ENCODE measurements around the gene CCDC88C. TPM values are rescaled to one million over a fixed set of nuclear protein-coding genes. Genes with fewer than 3 reads are reported as not detected.

The CCDC88C gene
- total RNA-seq, 1 donor from 2014 or later: 12.4 TPM

DNA sequence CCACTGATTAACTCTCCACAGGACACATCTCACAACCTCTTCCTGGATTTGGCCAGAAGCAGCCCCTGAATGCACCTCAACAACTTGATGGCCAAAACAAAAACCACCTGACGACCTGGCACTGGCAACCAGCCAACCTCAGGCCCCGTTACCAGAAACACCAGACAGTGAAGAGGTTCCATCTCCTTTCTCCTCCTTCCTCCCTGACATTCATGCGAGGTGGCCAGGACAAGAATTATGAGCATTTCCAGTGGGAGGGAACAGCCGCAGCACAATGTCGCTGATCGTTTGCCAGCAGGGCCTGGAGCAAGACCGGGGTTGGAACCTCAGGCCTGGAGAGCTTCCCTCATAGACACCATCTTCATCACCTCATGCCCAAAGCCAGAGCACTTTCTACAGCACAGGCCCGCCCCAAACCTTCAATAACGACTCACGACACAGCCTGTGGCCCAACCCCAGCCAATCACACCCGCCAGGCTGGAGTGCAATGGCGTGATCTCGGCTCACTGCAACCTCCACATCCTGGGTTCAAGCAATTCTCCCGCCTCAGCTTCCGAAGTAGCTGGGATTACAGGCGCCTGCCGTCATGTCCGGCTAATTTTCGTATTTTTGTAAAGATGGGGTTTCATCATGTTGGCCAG, 48.7 kb downstream of the CCDC88C start:
- FAIRE-seq (no peak), DNase-seq (ENCODE audit: low read depth) (no peak)
- H3K27ac ChIP-seq (ENCODE audit: low read depth, low read length): no peak overlapping the region
- Mint-ChIP-seq H3K36me3 (ENCODE audit: low read depth, unreplicated experiment) (no peaks in the 10 kb centered on the region), H3K27ac (ENCODE audit: unreplicated experiment) (peak overlapping the region; percentile 90), H3K27me3 (ENCODE audit: low read depth, unreplicated experiment) (no peaks in the 10 kb centered on the region), H3K4me1 (ENCODE audit: low read depth, unreplicated experiment) (peaks cover 42% of the 10 kb centered on the region), H3K9me3 (ENCODE audit: unreplicated experiment) (no peaks in the 10 kb centered on the region), H3K4me3 (ENCODE audit: unreplicated experiment) (peak overlapping the region; percentile 20)
- H4K20me1 ChIP-seq (ENCODE audit: insufficient read depth, low read length): no peaks in the 10 kb centered on the region
- H3K79me2 ChIP-seq (ENCODE audit: insufficient read depth, low read length): no peaks in the 10 kb centered on the region
- TF ChIP-seq, protein P1, sequence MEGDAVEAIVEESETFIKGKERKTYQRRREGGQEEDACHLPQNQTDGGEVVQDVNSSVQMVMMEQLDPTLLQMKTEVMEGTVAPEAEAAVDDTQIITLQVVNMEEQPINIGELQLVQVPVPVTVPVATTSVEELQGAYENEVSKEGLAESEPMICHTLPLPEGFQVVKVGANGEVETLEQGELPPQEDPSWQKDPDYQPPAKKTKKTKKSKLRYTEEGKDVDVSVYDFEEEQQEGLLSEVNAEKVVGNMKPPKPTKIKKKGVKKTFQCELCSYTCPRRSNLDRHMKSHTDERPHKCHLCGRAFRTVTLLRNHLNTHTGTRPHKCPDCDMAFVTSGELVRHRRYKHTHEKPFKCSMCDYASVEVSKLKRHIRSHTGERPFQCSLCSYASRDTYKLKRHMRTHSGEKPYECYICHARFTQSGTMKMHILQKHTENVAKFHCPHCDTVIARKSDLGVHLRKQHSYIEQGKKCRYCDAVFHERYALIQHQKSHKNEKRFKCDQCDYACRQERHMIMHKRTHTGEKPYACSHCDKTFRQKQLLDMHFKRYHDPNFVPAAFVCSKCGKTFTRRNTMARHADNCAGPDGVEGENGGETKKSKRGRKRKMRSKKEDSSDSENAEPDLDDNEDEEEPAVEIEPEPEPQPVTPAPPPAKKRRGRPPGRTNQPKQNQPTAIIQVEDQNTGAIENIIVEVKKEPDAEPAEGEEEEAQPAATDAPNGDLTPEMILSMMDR (IDR thresholded peaks at IDR 0.05; ENCODE audit: insufficient read depth, low read depth, low read length): no peak
- TF ChIP-seq EZH2 (IDR thresholded peaks at IDR 0.05; ENCODE audit: insufficient read depth, low read length): no peak
- peaks cover 16% of the 10 kb centered on the region for H3K27me3 ChIP-seq (ENCODE audit: insufficient read depth, low read length)
- no peaks in the 10 kb centered on the region for H3K36me3 ChIP-seq (ENCODE audit: insufficient read depth, low read length)
- H3K9ac ChIP-seq (ENCODE audit: low read length): no peak overlapping the region
- no peaks in the 10 kb centered on the region for H3K9me3 ChIP-seq (ENCODE audit: insufficient read depth, low read depth, low read length)
- H3K4me2 ChIP-seq (ENCODE audit: low read length): no peak overlapping the region
- H2AFZ ChIP-seq (ENCODE audit: low read depth, low read length): no peak overlapping the region
- peaks cover 15% of the 10 kb centered on the region for H3K4me1 ChIP-seq (ENCODE audit: insufficient read depth, low read length)
- no peak overlapping the region for H3K4me3 ChIP-seq (ENCODE audit: insufficient read depth, low read depth, low read length)

DNA sequence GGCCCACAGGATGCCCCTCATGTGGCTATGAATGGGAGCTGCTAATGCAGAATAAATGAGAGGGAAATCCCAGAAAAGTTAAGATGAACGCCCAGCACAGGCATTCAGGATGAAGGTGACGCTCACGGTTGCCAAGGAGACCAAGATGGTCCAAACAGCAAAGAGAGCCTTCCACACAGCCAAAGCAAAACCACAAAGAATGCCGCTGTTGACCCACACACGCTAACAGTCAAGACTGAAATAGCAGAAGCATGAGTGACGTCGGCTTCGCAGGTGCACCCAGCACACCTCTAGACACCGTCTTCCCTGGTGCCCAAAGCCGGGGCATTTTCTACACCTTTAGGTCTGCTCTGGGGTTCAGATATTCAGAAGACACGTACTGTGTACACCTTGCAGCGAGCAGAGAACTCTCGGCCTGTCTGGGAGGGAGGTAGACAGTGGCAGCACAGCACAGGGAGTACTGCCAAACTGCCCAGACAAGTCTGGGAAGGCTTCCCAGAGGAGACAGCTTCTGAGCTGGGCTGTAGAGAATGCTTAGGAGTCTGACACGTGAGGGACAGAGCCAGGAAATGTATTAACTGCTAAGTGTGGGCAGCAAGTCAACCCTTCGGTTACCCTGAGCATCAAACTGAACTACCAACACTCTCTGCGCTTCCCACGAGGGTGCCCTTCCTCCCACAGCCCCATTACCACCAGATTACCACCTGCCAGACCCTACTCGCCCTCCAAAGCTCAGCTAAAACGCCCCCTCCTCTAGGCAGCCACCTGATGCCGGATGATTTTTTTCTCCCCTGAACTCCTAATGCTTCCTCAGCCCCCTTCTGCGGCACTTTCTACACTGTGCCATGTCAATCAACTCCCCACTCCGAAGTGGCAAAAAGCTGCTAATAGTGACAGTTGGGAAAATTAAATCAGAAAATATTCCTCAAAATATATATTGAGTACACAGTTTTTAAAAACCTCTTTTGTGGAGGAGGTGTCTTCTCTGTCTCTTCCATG, 50.1 kb downstream of the CCDC88C start:
- H3K27ac Mint-ChIP-seq (ENCODE audit: unreplicated experiment): peak overlapping the region; percentile 95

More for the DNA sequence above, 50.1 kb downstream of the CCDC88C start:
- H3K4me1 Mint-ChIP-seq (ENCODE audit: low read depth, unreplicated experiment): peaks cover 28% of the 10 kb centered on the region
- peak overlapping the region; percentile 17 for H3K4me3 Mint-ChIP-seq (ENCODE audit: unreplicated experiment)
- peak overlapping the region; percentile 23 for H3K4me2 ChIP-seq (ENCODE audit: low read length)
- TF ChIP-seq, protein P1 (IDR thresholded peaks at IDR 0.05; ENCODE audit: insufficient read depth, low read depth, low read length): no peak
- no peak for TF ChIP-seq EZH2 (IDR thresholded peaks at IDR 0.05; ENCODE audit: insufficient read depth, low read length)
- H3K27ac ChIP-seq (ENCODE audit: low read depth, low read length): peak overlapping the region; percentile 51
- H3K9ac ChIP-seq (ENCODE audit: low read length): peak overlapping the region; percentile 50
- FAIRE-seq (peak; percentile 62), DNase-seq (ENCODE audit: low read depth) (peak; percentile 97)
- H3K4me1 ChIP-seq (ENCODE audit: insufficient read depth, low read length): peaks cover 10% of the 10 kb centered on the region
- H3K9me3 Mint-ChIP-seq (ENCODE audit: unreplicated experiment): no peaks in the 10 kb centered on the region
- H4K20me1 ChIP-seq (ENCODE audit: insufficient read depth, low read length): no peaks in the 10 kb centered on the region
- H3K79me2 ChIP-seq (ENCODE audit: insufficient read depth, low read length): no peaks in the 10 kb centered on the region
- no peak overlapping the region for H2AFZ ChIP-seq (ENCODE audit: low read depth, low read length)
- no peaks in the 10 kb centered on the region for H3K36me3 Mint-ChIP-seq (ENCODE audit: low read depth, unreplicated experiment)
- H3K4me3 ChIP-seq (ENCODE audit: insufficient read depth, low read depth, low read length): no peak overlapping the region
- H3K27me3 ChIP-seq (ENCODE audit: insufficient read depth, low read length): peaks cover 14% of the 10 kb centered on the region
- no peaks in the 10 kb centered on the region for H3K9me3 ChIP-seq (ENCODE audit: insufficient read depth, low read depth, low read length)
- H3K27me3 Mint-ChIP-seq (ENCODE audit: low read depth, unreplicated experiment): no peaks in the 10 kb centered on the region
- H3K36me3 ChIP-seq (ENCODE audit: insufficient read depth, low read length): no peaks in the 10 kb centered on the region
